ENCODE measurements around the gene TBC1D4.

GRCh38 chr13:75421133-75421532, 60.8 kb downstream of the TBC1D4 start:
- TF ChIP-seq USF1 (IDR thresholded peaks at IDR 0.05; ENCODE audit: borderline replicate concordance, low read depth): no peak
- TF ChIP-seq TCF12 (IDR thresholded peaks at IDR 0.05): no peak
- TF ChIP-seq CTCF (IDR thresholded peaks at IDR 0.05): no peak
- TF ChIP-seq TAF1 (IDR thresholded peaks at IDR 0.05; ENCODE audit: borderline replicate concordance, low read depth, low read length): no peak
- TF ChIP-seq RAD21 (IDR thresholded peaks at IDR 0.05; ENCODE audit: low read length): no peak
- no peak for TF ChIP-seq REST (IDR thresholded peaks at IDR 0.05; ENCODE audit: low read depth, low read length)
- TF ChIP-seq POLR2AphosphoS5 (IDR thresholded peaks at IDR 0.05; ENCODE audit: low read depth, low read length): no peak
- no peak for TF ChIP-seq FOSL2 (IDR thresholded peaks at IDR 0.05; ENCODE audit: borderline replicate concordance, low read depth)
- no peak for TF ChIP-seq ZBTB33 (IDR thresholded peaks at IDR 0.05; ENCODE audit: borderline replicate concordance, low read depth)
- no peak for TF ChIP-seq EP300 (IDR thresholded peaks at IDR 0.05; ENCODE audit: borderline replicate concordance in 1 of 2, low read depth in 1 of 2, low read length in 1 of 2)
- no peak for TF ChIP-seq CHD2 (IDR thresholded peaks at IDR 0.05; ENCODE audit: low read length, partially characterized antibody)
- TF ChIP-seq JUND (IDR thresholded peaks at IDR 0.05): no peak

Measured in SK-N-SH (cell line).